ENCODE results near the gene DPEP3.

DPEP3 gene, protein sequence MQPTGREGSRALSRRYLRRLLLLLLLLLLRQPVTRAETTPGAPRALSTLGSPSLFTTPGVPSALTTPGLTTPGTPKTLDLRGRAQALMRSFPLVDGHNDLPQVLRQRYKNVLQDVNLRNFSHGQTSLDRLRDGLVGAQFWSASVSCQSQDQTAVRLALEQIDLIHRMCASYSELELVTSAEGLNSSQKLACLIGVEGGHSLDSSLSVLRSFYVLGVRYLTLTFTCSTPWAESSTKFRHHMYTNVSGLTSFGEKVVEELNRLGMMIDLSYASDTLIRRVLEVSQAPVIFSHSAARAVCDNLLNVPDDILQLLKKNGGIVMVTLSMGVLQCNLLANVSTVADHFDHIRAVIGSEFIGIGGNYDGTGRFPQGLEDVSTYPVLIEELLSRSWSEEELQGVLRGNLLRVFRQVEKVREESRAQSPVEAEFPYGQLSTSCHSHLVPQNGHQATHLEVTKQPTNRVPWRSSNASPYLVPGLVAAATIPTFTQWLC

DNA sequence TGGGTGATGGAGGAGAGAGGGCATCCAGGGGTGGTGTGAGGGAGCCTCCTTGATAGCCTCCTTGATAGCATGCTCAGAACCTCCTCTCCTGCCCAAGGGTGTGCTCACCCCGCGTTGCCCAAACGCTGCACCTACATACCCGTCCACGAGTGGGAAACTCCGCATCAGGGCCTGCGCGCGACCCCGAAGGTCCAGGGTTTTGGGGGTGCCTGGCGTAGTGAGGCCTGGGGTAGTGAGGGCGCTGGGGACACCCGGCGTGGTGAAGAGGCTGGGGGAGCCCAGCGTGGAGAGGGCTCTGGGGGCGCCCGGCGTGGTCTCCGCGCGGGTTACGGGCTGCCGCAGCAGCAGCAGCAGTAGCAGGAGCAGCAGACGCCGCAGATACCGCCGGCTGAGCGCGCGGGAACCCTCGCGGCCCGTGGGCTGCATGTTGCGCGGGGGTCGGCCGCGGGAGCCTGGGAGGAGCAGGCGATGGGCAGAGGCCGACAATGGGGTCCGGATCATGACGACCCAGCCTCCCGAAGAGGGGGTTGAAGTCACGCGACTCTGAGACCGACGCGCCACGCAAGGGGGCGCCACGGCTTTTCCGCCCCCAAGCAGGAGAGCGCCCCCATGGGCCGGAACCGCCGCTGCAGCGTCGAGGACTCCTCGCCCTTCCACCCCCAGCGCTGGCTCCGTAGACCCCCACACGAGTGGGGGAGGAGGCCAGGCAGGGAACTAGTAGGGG is at the start of gene DPEP3:
Gene DPEP3 (minus strand): TSS at position 545 of the 724 bp plus-strand sequence. CDS start 119 bp downstream, at position 426.
- Histone ChIP-seq H3K36me3 (ENCODE audit: insufficient read depth, low read length) (no peaks in the 10 kb centered on the region), H3K4me1 (ENCODE audit: insufficient read depth, low read length, severe bottlenecking) (peaks cover 15% of the 10 kb centered on the region), H3K79me2 (ENCODE audit: insufficient read depth, low read length) (no peaks in the 10 kb centered on the region), H3K9ac (ENCODE audit: low read length) (no peak within 1 kb of the TSS), H3K9me2 (ENCODE audit: low read depth, low read length) (no peaks in the 10 kb centered on the region), H3K9me3 (ENCODE audit: low read length) (no peaks in the 10 kb centered on the region), H3F3A (ENCODE audit: insufficient read depth, low read length) (no peaks in the 10 kb centered on the region), H3K27ac (ENCODE audit: low read depth, low read length, poor library complexity, severe bottlenecking) (no peak within 1 kb of the TSS), H2AFZ (ENCODE audit: low read length) (no peak within 1 kb of the TSS), H3K27me3 (ENCODE audit: insufficient read depth, low read length) (no peaks in the 10 kb centered on the region), H3K4me3 (ENCODE audit: low read depth, low read length, poor library complexity, severe bottlenecking) (no peak within 1 kb of the TSS), H4K20me1 (ENCODE audit: insufficient read depth, low read length) (no peaks in the 10 kb centered on the region), H3K4me2 (ENCODE audit: low read length) (no peak within 1 kb of the TSS)
- no peak for TF ChIP-seq EZH2 (IDR thresholded peaks at IDR 0.05; ENCODE audit: borderline replicate concordance, low read length)
- TF ChIP-seq, protein P1, sequence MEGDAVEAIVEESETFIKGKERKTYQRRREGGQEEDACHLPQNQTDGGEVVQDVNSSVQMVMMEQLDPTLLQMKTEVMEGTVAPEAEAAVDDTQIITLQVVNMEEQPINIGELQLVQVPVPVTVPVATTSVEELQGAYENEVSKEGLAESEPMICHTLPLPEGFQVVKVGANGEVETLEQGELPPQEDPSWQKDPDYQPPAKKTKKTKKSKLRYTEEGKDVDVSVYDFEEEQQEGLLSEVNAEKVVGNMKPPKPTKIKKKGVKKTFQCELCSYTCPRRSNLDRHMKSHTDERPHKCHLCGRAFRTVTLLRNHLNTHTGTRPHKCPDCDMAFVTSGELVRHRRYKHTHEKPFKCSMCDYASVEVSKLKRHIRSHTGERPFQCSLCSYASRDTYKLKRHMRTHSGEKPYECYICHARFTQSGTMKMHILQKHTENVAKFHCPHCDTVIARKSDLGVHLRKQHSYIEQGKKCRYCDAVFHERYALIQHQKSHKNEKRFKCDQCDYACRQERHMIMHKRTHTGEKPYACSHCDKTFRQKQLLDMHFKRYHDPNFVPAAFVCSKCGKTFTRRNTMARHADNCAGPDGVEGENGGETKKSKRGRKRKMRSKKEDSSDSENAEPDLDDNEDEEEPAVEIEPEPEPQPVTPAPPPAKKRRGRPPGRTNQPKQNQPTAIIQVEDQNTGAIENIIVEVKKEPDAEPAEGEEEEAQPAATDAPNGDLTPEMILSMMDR (IDR thresholded peaks at IDR 0.05; ENCODE audit: low read length): no peak

DNA sequence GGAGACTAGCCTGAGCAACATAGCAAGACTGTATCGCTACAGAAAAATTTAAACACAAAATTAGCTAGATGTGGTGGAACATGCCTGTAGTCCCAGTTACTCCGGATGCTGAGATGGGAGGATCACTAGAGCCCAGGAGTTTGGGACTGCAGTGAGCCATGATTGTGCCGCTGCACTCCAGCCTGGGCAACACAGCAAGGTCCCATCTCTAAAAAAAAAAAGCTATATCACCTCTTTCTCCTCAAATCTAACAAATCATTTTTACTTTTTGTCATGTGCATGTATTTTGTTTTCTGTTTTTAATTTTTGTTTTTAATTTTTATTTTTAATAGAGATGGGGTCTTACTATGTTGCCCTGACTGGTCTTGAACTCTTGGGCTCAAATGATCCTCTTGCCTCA is 48.7 kb upstream of the DPEP3 start:
- no peak overlapping the region for H2AFZ ChIP-seq (ENCODE audit: low read length)
- no peak overlapping the region for H3K4me3 ChIP-seq (ENCODE audit: low read depth, low read length, poor library complexity, severe bottlenecking)
- H3K9me2 ChIP-seq (ENCODE audit: low read depth, low read length): no peaks in the 10 kb centered on the region
- no peak overlapping the region for H3K4me2 ChIP-seq (ENCODE audit: low read length)
- peaks cover 49% of the 10 kb centered on the region for H3K36me3 ChIP-seq (ENCODE audit: insufficient read depth, low read length)
- no peaks in the 10 kb centered on the region for H3K9me3 ChIP-seq (ENCODE audit: low read length)
- no peaks in the 10 kb centered on the region for H4K20me1 ChIP-seq (ENCODE audit: insufficient read depth, low read length)
- H3F3A ChIP-seq (ENCODE audit: insufficient read depth, low read length): no peaks in the 10 kb centered on the region
- peaks cover 6% of the 10 kb centered on the region; the same call in 1 of the 2 replicates for H3K79me2 ChIP-seq (ENCODE audit: insufficient read depth, low read length)
- TF ChIP-seq EZH2 (IDR thresholded peaks at IDR 0.05; ENCODE audit: borderline replicate concordance, low read length): no peak
- TF ChIP-seq, protein P1 (IDR thresholded peaks at IDR 0.05; ENCODE audit: low read length): no peak
- no peaks in the 10 kb centered on the region for H3K27me3 ChIP-seq (ENCODE audit: insufficient read depth, low read length)
- no peak overlapping the region for H3K9ac ChIP-seq (ENCODE audit: low read length)
- no peak overlapping the region for H3K27ac ChIP-seq (ENCODE audit: low read depth, low read length, poor library complexity, severe bottlenecking)
- peaks cover 8% of the 10 kb centered on the region for H3K4me1 ChIP-seq (ENCODE audit: insufficient read depth, low read length, severe bottlenecking)

- Histone ChIP-seq H3K9me2 (ENCODE audit: low read depth, low read length) (no peaks in the 10 kb centered on the region), H3K4me1 (ENCODE audit: insufficient read depth, low read length, severe bottlenecking) (peaks cover 24% of the 10 kb centered on the region), H3K79me2 (ENCODE audit: insufficient read depth, low read length) (peaks cover 13% of the 10 kb centered on the region), H3K36me3 (ENCODE audit: insufficient read depth, low read length) (peaks cover 41% of the 10 kb centered on the region), H4K20me1 (ENCODE audit: insufficient read depth, low read length) (no peaks in the 10 kb centered on the region), H3K27me3 (ENCODE audit: insufficient read depth, low read length) (no peaks in the 10 kb centered on the region), H3K9ac (ENCODE audit: low read length) (peak within 1 kb of the TSS; percentile 94), H2AFZ (ENCODE audit: low read length) (no peak within 1 kb of the TSS), H3K27ac (ENCODE audit: low read depth, low read length, poor library complexity, severe bottlenecking) (peak within 1 kb of the TSS; percentile 44), H3F3A (ENCODE audit: insufficient read depth, low read length) (no peaks in the 10 kb centered on the region), H3K9me3 (ENCODE audit: low read length) (no peaks in the 10 kb centered on the region), H3K4me2 (ENCODE audit: low read length) (peak within 1 kb of the TSS; percentile 82), H3K4me3 (ENCODE audit: low read depth, low read length, poor library complexity, severe bottlenecking) (peak within 1 kb of the TSS; percentile 89)
- no peak for TF ChIP-seq EZH2 (IDR thresholded peaks at IDR 0.05; ENCODE audit: borderline replicate concordance, low read length)
- TF ChIP-seq, protein P1 (IDR thresholded peaks at IDR 0.05; ENCODE audit: low read length): no peak
Observed at GRCh38 chr16:68022728-68023537, 42.6 kb upstream of the DPEP3 start, which contains the start of the genes DDX28 and DUS2. Gene DDX28, minus strand, starts transcription at chr16:68023232. Its CDS starts 30 bp downstream, at chr16:68023202. Gene DUS2, plus strand, starts transcription at chr16:68023284. Its CDS starts 14,740 bp downstream, at chr16:68038024.

Data from OCI-LY1 (cell line).